Transverse colon (tissue), 4 donors: Measurements from ENCODE around the gene IMPG2. TPM values are rescaled to one million over a fixed set of nuclear protein-coding genes. Genes with fewer than 3 reads are reported as not detected.

Experiments
- DNase-seq: peaks from one replicate; pipeline ENCODE4 v3.0.0-alpha.2; 2019
- H3K27ac ChIP-seq, 4 donors: fragments of 200-600 bp; sonication (generic); 2 replicates each; pipeline ENCODE4 v1.5.1; 2016 to 2018; ENCODE audit warnings: inconsistent platforms in 4 of 4
- H3K27me3 ChIP-seq: fragments of 200-600 bp; sonication (generic); 2 replicates; pipeline ENCODE4 v1.5.1; 2017; ENCODE audit warnings: inconsistent platforms
- H3K36me3 ChIP-seq, 4 donors: fragments of 200-600 bp; sonication (generic); 2 replicates each; pipeline ENCODE4 v1.5.1; 2017 to 2019; ENCODE audit warnings: inconsistent platforms in 4 of 4
- H3K4me1 ChIP-seq, 4 donors: fragments of 200-600 bp; sonication (generic); 2 replicates each; pipeline ENCODE4 v1.5.1; 2017 to 2020; ENCODE audit warnings: inconsistent platforms in 4 of 4
- H3K4me3 ChIP-seq, 4 donors: fragments of 200-600 bp; sonication (generic); 1 replicate in 1 of 4; 2 replicates in 3 of 4; pipeline versions ENCODE4 v1.5.1 to v1.6.1; 2017 to 2019; ENCODE audit warnings: inconsistent platforms in 4 of 4
- H3K9me3 ChIP-seq, 2 donors: fragments of 200-600 bp; sonication (generic); 2 replicates each; pipeline ENCODE4 v1.5.1; 2017 to 2019; ENCODE audit warnings: inconsistent platforms in 2 of 2
- EP300 ChIP-seq: sonication (generic); formaldehyde crosslinking; IDR thresholded peaks from one replicate; pipeline ENCODE4 v1.6.1; 2017; ENCODE audit warnings: antibody characterized with exemption, low read depth
- POLR2A ChIP-seq: fragments of 450-650 bp; IDR thresholded peaks from one replicate; pipeline ENCODE4 v1.6.1; 2016; ENCODE audit warnings: antibody characterized with exemption, mild to moderate bottlenecking, moderate library complexity
- POLR2AphosphoS5 ChIP-seq, 3 donors: sonication (generic); formaldehyde crosslinking; IDR thresholded peaks; one replicate each; pipeline ENCODE4 v1.6.1; 2016; ENCODE audit warnings: antibody characterized with exemption in 3 of 3
- WGBS, 2 donors: methylation state at CpG; one replicate each; pipeline ENCODE4 v1.1.5; 2018; ENCODE audit warnings: low coverage in 1 of 2; 5-methylcytosine and 5-hydroxymethylcytosine counted together
- in situ Hi-C, 4 donors: fragments of 200-750 bp; cut with MboI; loops; one replicate each; pipeline versions ENCODE4 v1.15.0 to v1.15.1; 2017; ENCODE audit warnings: low sequenced_read_pairs in 3 of 4, low pct_ligation_motif_present in 1 of 4, low pct_unique_long_range_greater_than_20kb in 1 of 4
- intact Hi-C: fragments of 100-400 bp; cut with DNase I; formaldehyde crosslinking; loops from one replicate; pipeline ENCODE4 v1.15.1; 2023; ENCODE audit warnings: low total_unique reads
- total RNA-seq, 4 donors: library from RNA; depleted of rRNA; stranded (reverse); fragments of >200 nt; gene quantifications; one replicate each; pipeline ENCODE4 v1.1.0, GENCODE V29; 2016
- TF ChIP-seq, protein P1 (sequence below), 5 experiments: fragments of 200-600 bp in 3 of 5; fragments of 450-650 bp in 2 of 5; sonication (generic) in 3 of 5; IDR thresholded peaks; 1 replicate in 2 of 5; 2 replicates in 3 of 5; pipeline ENCODE4 v1.5.1; 2016 to 2017; ENCODE audit warnings: antibody characterized with exemption in 5 of 5, inconsistent platforms in 3 of 5, mild to moderate bottlenecking in 2 of 5, moderate library complexity in 1 of 5

IMPG2 gene
- total RNA-seq, 4 donors from 2014 or later = 0.14 to 0.37 (median 0.32) TPM; not detected in 1

DNA sequence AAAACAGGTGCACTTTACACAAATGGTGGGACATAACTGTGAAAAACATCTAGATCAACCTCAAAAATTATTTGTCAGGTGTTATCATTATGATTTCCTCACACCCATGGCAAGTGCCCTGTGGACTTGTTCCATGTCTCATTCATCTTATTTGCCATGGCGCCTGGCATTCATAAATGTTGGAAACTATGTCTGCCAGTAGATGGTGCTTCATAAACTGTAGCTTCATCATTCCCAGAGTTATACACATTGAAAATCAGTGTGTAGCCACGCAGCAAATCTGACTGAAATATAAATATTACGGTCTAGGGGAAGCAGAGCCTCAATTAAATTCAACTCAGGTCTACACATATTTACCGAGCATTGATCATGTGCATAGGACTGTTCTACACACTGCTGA lies 90.7 kb downstream of the IMPG2 start:
- WGBS, 2 donors = 50 to 65% methylated on average over 1 to 4 of the region's 4 CpGs
- no peaks in the 10 kb centered on the region for H3K36me3 ChIP-seq
- H3K27me3 ChIP-seq = no peaks in the 10 kb centered on the region
- no peaks in the 10 kb centered on the region for H3K9me3 ChIP-seq
- intact Hi-C loops = no loop called here
- no peak overlapping the region for H3K27ac ChIP-seq
- in situ Hi-C loops = no loop called here
- TF ChIP-seq, protein P1, sequence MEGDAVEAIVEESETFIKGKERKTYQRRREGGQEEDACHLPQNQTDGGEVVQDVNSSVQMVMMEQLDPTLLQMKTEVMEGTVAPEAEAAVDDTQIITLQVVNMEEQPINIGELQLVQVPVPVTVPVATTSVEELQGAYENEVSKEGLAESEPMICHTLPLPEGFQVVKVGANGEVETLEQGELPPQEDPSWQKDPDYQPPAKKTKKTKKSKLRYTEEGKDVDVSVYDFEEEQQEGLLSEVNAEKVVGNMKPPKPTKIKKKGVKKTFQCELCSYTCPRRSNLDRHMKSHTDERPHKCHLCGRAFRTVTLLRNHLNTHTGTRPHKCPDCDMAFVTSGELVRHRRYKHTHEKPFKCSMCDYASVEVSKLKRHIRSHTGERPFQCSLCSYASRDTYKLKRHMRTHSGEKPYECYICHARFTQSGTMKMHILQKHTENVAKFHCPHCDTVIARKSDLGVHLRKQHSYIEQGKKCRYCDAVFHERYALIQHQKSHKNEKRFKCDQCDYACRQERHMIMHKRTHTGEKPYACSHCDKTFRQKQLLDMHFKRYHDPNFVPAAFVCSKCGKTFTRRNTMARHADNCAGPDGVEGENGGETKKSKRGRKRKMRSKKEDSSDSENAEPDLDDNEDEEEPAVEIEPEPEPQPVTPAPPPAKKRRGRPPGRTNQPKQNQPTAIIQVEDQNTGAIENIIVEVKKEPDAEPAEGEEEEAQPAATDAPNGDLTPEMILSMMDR (IDR thresholded peaks at IDR 0.05) = peak in 1 of 5 experiments; percentile 9
- no peak for TF ChIP-seq POLR2AphosphoS5 (IDR thresholded peaks at IDR 0.05)
- no peak for TF ChIP-seq EP300
- H3K4me1 ChIP-seq = no peaks in the 10 kb centered on the region
- H3K4me3 ChIP-seq = no peak overlapping the region
- no peak for DNase-seq

DNA sequence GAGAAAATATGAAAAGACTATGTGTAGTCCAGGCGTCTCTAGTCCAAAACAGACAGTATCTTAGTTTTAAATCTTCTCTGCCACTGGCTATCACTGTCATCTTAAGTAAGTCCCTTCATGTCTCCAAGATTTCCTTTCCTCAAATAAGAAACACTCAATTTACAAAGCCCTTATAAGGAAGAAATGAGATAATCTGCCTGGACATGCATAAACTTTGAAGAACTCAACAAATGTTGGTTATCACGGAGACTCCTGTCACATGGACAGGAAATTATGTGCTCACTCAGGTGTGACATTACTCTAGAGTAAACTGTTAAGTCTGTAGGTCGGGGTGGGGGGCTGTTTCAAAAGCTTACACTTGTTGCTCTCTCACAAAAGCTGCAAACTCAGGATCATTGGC lies 91.9 kb downstream of the IMPG2 start:
- no peaks in the 10 kb centered on the region for H3K27me3 ChIP-seq
- intact Hi-C loops = no loop called here
- WGBS, 2 donors = 67 to 79% methylated on average over 3 of the region's 3 CpGs
- no peaks in the 10 kb centered on the region for H3K36me3 ChIP-seq
- H3K9me3 ChIP-seq = no peaks in the 10 kb centered on the region
- DNase-seq = no peak
- in situ Hi-C loops = no loop called here
- no peak overlapping the region for H3K27ac ChIP-seq
- H3K4me1 ChIP-seq = no peaks in the 10 kb centered on the region
- H3K4me3 ChIP-seq = no peak overlapping the region
- no peak for TF ChIP-seq POLR2A
- TF ChIP-seq, protein P1 (IDR thresholded peaks at IDR 0.05) = no peak
- no peak for TF ChIP-seq POLR2AphosphoS5 (IDR thresholded peaks at IDR 0.05)
- no peak for TF ChIP-seq EP300

DNA sequence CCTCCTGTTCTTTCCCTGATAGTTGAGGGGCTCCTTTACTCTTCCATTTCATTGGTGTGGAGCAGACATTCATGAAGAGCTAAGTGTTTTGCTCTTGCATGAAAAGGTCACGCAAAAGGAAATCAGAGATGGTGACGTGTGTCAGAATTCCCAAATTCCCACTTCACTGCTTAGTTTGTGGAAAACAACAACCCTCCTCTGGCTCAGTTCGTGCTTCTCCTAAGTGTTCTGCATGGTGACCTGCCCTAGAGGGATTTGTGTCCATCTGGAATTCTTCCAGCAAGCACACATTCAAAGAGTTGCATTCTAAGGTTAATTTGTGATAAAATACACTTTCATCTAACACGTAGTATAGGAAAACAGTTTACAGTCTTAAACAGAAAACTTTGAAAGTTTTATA lies 95.6 kb downstream of the IMPG2 start:
- WGBS, 2 donors = 73 to 79% methylated on average over 4 of the region's 4 CpGs
- TF ChIP-seq, protein P1 (IDR thresholded peaks at IDR 0.05) = no peak
- TF ChIP-seq POLR2A (no peak), POLR2AphosphoS5 (IDR thresholded peaks at IDR 0.05) (no peak), EP300 (no peak)
- in situ Hi-C loops = no loop called here

DNA sequence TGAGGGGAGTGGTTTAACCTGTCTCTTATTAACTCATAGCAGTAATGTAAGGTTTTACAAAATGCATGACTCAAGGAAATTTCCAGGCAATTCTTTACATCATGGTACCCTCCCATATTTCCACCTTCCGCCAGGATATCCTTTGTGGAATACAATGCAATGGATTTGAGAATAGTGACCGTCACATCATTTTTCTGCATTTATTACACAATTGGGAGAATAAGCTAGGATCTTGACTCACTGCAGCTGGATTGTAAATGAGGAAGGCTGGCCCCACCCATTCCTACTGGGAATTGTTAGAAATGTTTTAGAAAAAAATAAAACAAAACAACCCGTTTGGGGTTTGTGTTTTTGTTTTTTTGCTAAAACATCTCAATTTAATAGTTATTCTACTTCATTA lies 97.4 kb downstream of the IMPG2 start:
- WGBS, 2 donors = 77 to 80% methylated on average over 3 of the region's 3 CpGs
- TF ChIP-seq, protein P1 (IDR thresholded peaks at IDR 0.05) = no peak
- TF ChIP-seq EP300 (no peak), POLR2AphosphoS5 (IDR thresholded peaks at IDR 0.05) (no peak), POLR2A (no peak)
- in situ Hi-C loops = no loop called here
- Histone ChIP-seq H3K4me1 (no peaks in the 10 kb centered on the region), H3K9me3 (no peaks in the 10 kb centered on the region), H3K36me3 (no peaks in the 10 kb centered on the region), H3K27me3 (no peaks in the 10 kb centered on the region), H3K27ac (no peak overlapping the region), H3K4me3 (no peak overlapping the region)
- DNase-seq = no peak
- intact Hi-C loops = no loop called here

More for the DNA sequence above, 95.6 kb downstream of the IMPG2 start:
- Histone ChIP-seq H3K27me3 (no peaks in the 10 kb centered on the region), H3K4me1 (no peaks in the 10 kb centered on the region), H3K4me3 (no peak overlapping the region), H3K9me3 (no peaks in the 10 kb centered on the region), H3K36me3 (no peaks in the 10 kb centered on the region), H3K27ac (no peak overlapping the region)
- intact Hi-C loops = no loop called here
- DNase-seq = no peak
